ENCODE results near the gene TBC1D10A.
A peak's percentile ranks its signal among the peaks of the same experiment; 100 is the strongest.

DNA sequence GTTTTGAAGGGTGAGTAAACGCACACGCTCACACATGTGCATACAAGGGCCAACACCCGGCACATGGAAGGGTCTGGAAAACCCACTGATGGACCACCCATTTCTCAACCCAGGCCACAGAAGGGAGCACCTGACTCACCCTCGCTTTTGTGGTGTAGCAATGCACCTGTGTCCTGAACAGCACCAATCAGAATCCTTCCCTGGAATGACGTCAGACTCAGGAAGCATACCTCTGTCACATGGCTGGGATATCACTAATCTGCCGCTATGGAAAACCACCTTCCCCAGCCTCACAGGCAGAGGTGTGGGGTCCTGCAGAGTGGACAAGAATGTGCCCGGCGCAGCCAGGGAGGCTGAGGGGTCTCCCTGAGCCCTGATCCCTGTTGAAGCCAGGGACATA lies 51.1 kb downstream of the TBC1D10A start:
- TF ChIP-seq, protein P1, sequence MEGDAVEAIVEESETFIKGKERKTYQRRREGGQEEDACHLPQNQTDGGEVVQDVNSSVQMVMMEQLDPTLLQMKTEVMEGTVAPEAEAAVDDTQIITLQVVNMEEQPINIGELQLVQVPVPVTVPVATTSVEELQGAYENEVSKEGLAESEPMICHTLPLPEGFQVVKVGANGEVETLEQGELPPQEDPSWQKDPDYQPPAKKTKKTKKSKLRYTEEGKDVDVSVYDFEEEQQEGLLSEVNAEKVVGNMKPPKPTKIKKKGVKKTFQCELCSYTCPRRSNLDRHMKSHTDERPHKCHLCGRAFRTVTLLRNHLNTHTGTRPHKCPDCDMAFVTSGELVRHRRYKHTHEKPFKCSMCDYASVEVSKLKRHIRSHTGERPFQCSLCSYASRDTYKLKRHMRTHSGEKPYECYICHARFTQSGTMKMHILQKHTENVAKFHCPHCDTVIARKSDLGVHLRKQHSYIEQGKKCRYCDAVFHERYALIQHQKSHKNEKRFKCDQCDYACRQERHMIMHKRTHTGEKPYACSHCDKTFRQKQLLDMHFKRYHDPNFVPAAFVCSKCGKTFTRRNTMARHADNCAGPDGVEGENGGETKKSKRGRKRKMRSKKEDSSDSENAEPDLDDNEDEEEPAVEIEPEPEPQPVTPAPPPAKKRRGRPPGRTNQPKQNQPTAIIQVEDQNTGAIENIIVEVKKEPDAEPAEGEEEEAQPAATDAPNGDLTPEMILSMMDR (IDR thresholded peaks at IDR 0.05): no peak
- TF ChIP-seq, protein P2, sequence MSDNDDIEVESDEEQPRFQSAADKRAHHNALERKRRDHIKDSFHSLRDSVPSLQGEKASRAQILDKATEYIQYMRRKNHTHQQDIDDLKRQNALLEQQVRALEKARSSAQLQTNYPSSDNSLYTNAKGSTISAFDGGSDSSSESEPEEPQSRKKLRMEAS (CRISPR knock-in tag; IDR thresholded peaks at IDR 0.05): 0 out of 2 replicates have a peak, but pooled peaks have one; percentile 16
- TF ChIP-seq SP1 (CRISPR knock-in tag; conservative IDR thresholded peaks at IDR 0.05): no peak
- no peak for TF ChIP-seq ZNF121 (CRISPR knock-in tag; IDR thresholded peaks at IDR 0.05)
- TF ChIP-seq, protein P3, sequence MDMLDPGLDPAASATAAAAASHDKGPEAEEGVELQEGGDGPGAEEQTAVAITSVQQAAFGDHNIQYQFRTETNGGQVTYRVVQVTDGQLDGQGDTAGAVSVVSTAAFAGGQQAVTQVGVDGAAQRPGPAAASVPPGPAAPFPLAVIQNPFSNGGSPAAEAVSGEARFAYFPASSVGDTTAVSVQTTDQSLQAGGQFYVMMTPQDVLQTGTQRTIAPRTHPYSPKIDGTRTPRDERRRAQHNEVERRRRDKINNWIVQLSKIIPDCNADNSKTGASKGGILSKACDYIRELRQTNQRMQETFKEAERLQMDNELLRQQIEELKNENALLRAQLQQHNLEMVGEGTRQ (CRISPR knock-in tag; IDR thresholded peaks at IDR 0.05): peak; percentile 46; the same call in 1 of the 2 replicates
- no peak for TF ChIP-seq ELF4 (CRISPR knock-in tag; IDR thresholded peaks at IDR 0.05; ENCODE audit: low read depth)
